ENCODE results near the gene AGRN.

- TF ChIP-seq CTCF (IDR thresholded peaks at IDR 0.05; ENCODE audit: low read depth, low read length) (no peak), POLR2A (IDR thresholded peaks at IDR 0.05; ENCODE audit: extremely low read depth, insufficient read length) (no peak)
These were observed 61.7 kb downstream of the AGRN start for GRCh38 chr1:1081311-1082238.
